ENCODE data around the gene ESPN. TPM values are rescaled to one million over a fixed set of nuclear protein-coding genes. Genes with fewer than 3 reads are reported as not detected.

ESPN gene
- total RNA-seq, 1 experiment from 2014 or later = 2.2 TPM

DNA sequence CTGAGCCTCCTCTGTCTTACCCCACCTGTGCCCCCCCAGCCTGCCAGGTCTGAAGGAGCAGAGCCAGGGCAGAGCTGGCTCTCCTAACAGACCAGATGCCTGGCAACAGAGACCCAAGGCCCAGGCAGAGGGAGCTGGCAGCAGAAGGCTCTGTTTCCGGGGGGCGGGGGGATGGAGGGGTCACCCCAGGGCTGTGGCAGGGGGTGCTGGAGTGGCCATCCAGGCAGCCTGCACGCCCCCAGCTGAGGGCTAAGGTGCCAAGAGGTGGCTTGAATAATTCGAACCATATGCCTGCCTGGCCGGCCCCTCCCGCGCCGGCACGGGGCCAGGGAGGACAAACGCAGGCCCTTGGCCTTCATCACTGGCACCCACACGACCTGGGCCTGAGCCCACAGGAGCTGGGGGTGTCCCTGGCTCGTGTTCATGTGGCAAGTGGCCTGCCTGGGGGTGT is 82.9 kb downstream of the ESPN start:
- no TSS peak for BruUV-seq (replicated peaks)
- H3K27ac Mint-ChIP-seq (ENCODE audit: unreplicated experiment) = no peak overlapping the region
- peaks cover 22% of the 10 kb centered on the region for H3K27me3 Mint-ChIP-seq (ENCODE audit: unreplicated experiment)
- H3K4me1 Mint-ChIP-seq (ENCODE audit: low read depth, unreplicated experiment) = no peaks in the 10 kb centered on the region
- no peak for DNase-seq
- intact Hi-C loops (cut with micrococcal nuclease; ENCODE audit: unreplicated experiment) = no loop called here
- no peak overlapping the region for H3K4me3 Mint-ChIP-seq (ENCODE audit: low read depth, unreplicated experiment)
- no peaks in the 10 kb centered on the region for H3K9me3 Mint-ChIP-seq (ENCODE audit: low read depth, unreplicated experiment)
- CTCF ChIA-PET = interaction anchor here (0.5 kb wide), 1 partner anchor 10 kb away, joined by 4 read pairs; no protein-coding TSS in a partner anchor
- TF ChIP-seq, protein P1, sequence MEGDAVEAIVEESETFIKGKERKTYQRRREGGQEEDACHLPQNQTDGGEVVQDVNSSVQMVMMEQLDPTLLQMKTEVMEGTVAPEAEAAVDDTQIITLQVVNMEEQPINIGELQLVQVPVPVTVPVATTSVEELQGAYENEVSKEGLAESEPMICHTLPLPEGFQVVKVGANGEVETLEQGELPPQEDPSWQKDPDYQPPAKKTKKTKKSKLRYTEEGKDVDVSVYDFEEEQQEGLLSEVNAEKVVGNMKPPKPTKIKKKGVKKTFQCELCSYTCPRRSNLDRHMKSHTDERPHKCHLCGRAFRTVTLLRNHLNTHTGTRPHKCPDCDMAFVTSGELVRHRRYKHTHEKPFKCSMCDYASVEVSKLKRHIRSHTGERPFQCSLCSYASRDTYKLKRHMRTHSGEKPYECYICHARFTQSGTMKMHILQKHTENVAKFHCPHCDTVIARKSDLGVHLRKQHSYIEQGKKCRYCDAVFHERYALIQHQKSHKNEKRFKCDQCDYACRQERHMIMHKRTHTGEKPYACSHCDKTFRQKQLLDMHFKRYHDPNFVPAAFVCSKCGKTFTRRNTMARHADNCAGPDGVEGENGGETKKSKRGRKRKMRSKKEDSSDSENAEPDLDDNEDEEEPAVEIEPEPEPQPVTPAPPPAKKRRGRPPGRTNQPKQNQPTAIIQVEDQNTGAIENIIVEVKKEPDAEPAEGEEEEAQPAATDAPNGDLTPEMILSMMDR (IDR thresholded peaks at IDR 0.05; ENCODE audit: unreplicated experiment) = no peak
- peaks cover 5% of the 10 kb centered on the region for H3K36me3 Mint-ChIP-seq (ENCODE audit: insufficient read depth, unreplicated experiment)

DNA sequence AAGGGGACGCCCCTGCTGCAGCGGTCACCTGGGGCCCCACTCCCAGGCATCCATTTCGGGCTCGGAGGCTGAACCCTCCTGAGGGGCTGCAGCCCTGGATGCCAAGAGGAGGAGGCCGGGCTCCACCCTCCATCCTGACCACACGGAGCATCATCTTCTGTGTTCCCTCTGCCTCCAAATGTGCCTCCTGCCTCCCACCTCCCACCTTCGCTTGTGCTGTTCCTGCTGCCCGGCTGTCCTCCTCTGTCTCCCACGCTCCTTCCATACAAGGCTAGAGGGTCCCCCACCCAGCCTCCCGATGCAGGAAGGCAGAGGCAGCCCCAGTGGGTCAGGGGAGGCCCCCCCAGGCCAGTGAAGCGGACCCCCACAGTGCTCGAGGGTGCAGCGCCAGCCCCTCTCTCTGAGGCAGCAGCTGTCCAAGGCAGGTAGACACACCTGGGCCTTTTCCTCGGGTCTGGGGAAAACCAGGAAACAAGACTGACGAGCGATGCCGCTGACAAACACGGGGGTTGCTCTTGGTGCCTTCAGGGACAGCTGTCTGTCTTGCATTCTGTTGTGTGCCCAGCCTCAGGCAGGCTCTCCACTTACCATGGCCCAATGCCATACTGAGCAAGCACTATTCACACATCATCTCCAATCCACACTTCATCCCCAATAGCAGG is 83.7 kb downstream of the ESPN start:
- Mint-ChIP-seq H3K9me3 (ENCODE audit: low read depth, unreplicated experiment) (no peaks in the 10 kb centered on the region), H3K4me1 (ENCODE audit: low read depth, unreplicated experiment) (no peaks in the 10 kb centered on the region), H3K4me3 (ENCODE audit: low read depth, unreplicated experiment) (no peak overlapping the region), H3K27me3 (ENCODE audit: unreplicated experiment) (peaks cover 22% of the 10 kb centered on the region), H3K36me3 (ENCODE audit: insufficient read depth, unreplicated experiment) (peaks cover 5% of the 10 kb centered on the region), H3K27ac (ENCODE audit: unreplicated experiment) (no peak overlapping the region)
- TF ChIP-seq, protein P1 (IDR thresholded peaks at IDR 0.05; ENCODE audit: unreplicated experiment) = no peak
- CTCF ChIA-PET = no interaction called here
- no peak for DNase-seq
- intact Hi-C loops (cut with micrococcal nuclease; ENCODE audit: unreplicated experiment) = no loop called here
- BruUV-seq (replicated peaks) = no TSS peak

DNA sequence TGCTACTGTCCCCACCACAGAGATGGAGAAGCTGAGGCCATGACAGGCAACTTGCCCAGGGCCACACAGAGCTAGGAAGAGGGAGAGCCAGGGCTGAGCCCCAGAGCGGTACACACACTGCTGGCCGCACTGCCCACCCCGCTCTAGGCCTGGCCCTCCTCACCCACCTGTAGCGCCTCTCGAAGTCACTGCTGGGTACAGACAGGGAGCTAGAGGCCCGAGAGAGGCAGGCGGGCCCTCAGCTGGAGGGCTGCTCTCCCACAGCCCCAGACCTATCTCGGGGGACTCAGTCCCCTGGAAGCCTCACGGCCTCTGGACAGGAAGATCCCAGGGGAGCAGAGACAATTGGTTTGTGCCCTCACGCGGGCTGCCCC is 84.2 kb downstream of the ESPN start:
- Mint-ChIP-seq H3K4me1 (ENCODE audit: low read depth, unreplicated experiment) (no peaks in the 10 kb centered on the region), H3K9me3 (ENCODE audit: low read depth, unreplicated experiment) (no peaks in the 10 kb centered on the region), H3K27ac (ENCODE audit: unreplicated experiment) (no peak overlapping the region), H3K36me3 (ENCODE audit: insufficient read depth, unreplicated experiment) (peaks cover 5% of the 10 kb centered on the region), H3K27me3 (ENCODE audit: unreplicated experiment) (peaks cover 22% of the 10 kb centered on the region), H3K4me3 (ENCODE audit: low read depth, unreplicated experiment) (no peak overlapping the region)
- DNase-seq = no peak
- TF ChIP-seq, protein P1 (IDR thresholded peaks at IDR 0.05; ENCODE audit: unreplicated experiment) = no peak
- CTCF ChIA-PET = no interaction called here
- intact Hi-C loops (cut with micrococcal nuclease; ENCODE audit: unreplicated experiment) = no loop called here
- BruUV-seq (replicated peaks) = no TSS peak

DNA sequence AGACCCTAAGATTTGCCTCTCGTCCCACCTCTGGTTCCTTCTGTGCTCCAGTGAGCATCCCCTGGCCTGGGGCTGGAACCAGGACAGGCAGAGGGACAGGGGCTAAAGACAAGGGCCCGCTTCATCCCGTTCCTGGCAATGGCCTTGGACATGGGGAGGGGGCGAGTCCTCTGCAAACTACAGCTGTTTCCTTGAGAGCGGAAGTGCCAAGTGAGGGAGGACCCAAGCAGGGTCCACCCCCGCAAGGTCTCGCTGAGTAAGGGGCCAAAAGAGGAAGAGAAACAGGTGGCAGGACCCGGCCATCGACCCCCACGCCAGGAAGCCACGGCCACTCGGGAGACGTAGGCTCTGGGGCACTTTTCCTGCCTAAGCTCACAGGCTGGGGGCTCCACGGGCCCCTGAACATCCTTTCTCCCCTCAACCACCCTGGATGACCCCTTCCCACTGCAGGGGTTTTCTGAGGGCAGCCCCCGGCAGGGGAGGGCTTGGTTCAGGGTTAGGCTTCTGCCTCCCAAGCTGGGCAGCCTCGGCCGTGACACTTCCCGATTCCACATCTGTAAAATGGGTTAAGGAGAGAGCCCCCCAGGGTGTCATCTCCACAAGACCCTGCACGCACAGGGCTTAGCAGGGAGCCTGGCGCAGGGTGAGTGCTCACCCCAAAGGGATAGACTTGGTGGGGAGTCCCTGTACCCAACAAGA is 84.8 kb downstream of the ESPN start:
- Mint-ChIP-seq H3K4me1 (ENCODE audit: low read depth, unreplicated experiment) (no peaks in the 10 kb centered on the region), H3K27me3 (ENCODE audit: unreplicated experiment) (peaks cover 22% of the 10 kb centered on the region), H3K9me3 (ENCODE audit: low read depth, unreplicated experiment) (no peaks in the 10 kb centered on the region), H3K4me3 (ENCODE audit: low read depth, unreplicated experiment) (no peak overlapping the region), H3K36me3 (ENCODE audit: insufficient read depth, unreplicated experiment) (peaks cover 1% of the 10 kb centered on the region), H3K27ac (ENCODE audit: unreplicated experiment) (no peak overlapping the region)
- no peak for DNase-seq
- TF ChIP-seq, protein P1 (IDR thresholded peaks at IDR 0.05; ENCODE audit: unreplicated experiment) = no peak
- intact Hi-C loops (cut with micrococcal nuclease; ENCODE audit: unreplicated experiment) = no loop called here
- CTCF ChIA-PET = no interaction called here
- BruUV-seq (replicated peaks) = no TSS peak

Measured in Calu3 (cell line).